HepG2 (cell line): ENCODE data around the gene HNRNPF. TPM values are rescaled to one million over a fixed set of nuclear protein-coding genes. Genes with fewer than 3 reads are reported as not detected.

Source experiments
- ATAC-seq: fragments of 200-7000 bp; cut with Tn5 transposase; 3 replicates; pipeline ENCODE4 v1.9.1; 2020; ENCODE audit warnings: mild to moderate bottlenecking, moderate library complexity
- BruUV-seq: library from RNA; stranded (reverse); fragments of 400-500 nt; replicated peaks from 2 replicates; lab custom pipeline; 2021; lab: Mats Ljungman, UMichigan
- CTCF ChIA-PET: fragments of 300-600 bp; formaldehyde crosslinking; extraction: SDS; loops from one replicate; lab custom pipeline; 2021; ENCODE audit warnings: low total read pairs, inconsistent platforms, low intra/inter-chr PET ratio; lab: Yijun Ruan, JAX
- POLR2A ChIA-PET: fragments of 350-600 bp; sonication (Branson Sonifier 250); formaldehyde crosslinking; loops from one replicate; lab custom pipeline; 2020; ENCODE audit warnings: antibody characterized with exemption, inconsistent platforms; lab: Yijun Ruan, JAX
- DNase-seq: peaks from one replicate; pipeline ENCODE4 v3.0.0-alpha.2; 2015; ENCODE audit warnings: low spot score
- FAIRE-seq: peaks from 3 replicates; lab custom pipeline; 2011; peaks lifted over from hg19 to GRCh38; lab: Jason Lieb, UNC
- H2AFZ ChIP-seq: one replicate; pipeline ENCODE4 v1.6.1; 2011; ENCODE audit warnings: low read length, inconsistent platforms
- H3K27ac ChIP-seq: fragments of 300-600 bp; 3 replicates; pipeline ENCODE4 v1.8.0; 2011; ENCODE audit warnings: mixed run types, mild to moderate bottlenecking, mixed read lengths, low read length, inconsistent platforms; ENCODE audit not compliant: insufficient read depth; ENCODE audit errors: extremely low read length
- H3K27me3 ChIP-seq, 2 experiments: fragments of 200-600 bp in 1 of 2; 2 replicates in 1 of 2; 3 replicates in 1 of 2; pipeline versions ENCODE4 v1.6.0 to v1.8.0; 2011; ENCODE audit warnings: low read length in 2 of 2, mild to moderate bottlenecking in 2 of 2, moderate library complexity in 2 of 2, inconsistent platforms in 1 of 2; ENCODE audit not compliant: insufficient read depth in 2 of 2, control insufficient read depth in 1 of 2
- H3K36me3 ChIP-seq, 2 experiments: fragments of 200-600 bp in 1 of 2; replicated peaks in 1 of 2; 2 replicates in 1 of 2; 3 replicates in 1 of 2; pipeline versions ENCODE4 v1.5.1 to v1.8.0; 2011; ENCODE audit warnings: low read length in 2 of 2, inconsistent platforms in 1 of 2; ENCODE audit not compliant: insufficient read depth in 2 of 2, control insufficient read depth in 1 of 2
- H3K4me1 ChIP-seq: 2 replicates; pipeline ENCODE4 v1.5.1; 2012; ENCODE audit warnings: low read length, inconsistent platforms; ENCODE audit not compliant: insufficient read depth
- H3K4me2 ChIP-seq: 2 replicates; pipeline ENCODE4 v1.6.0; 2011; ENCODE audit warnings: low read depth, low read length, inconsistent platforms
- H3K4me3 ChIP-seq, 3 experiments: fragments of 200-600 bp in 1 of 3; sonication (generic), shearing (Covaris generic) in 1 of 3; replicated peaks in 1 of 3; 2 replicates each; pipeline ENCODE4 v1.5.1; 2011 to 2016; ENCODE audit warnings: low read length in 3 of 3, inconsistent platforms in 2 of 3, low read depth in 2 of 3, mild to moderate bottlenecking in 2 of 3, control low read depth in 1 of 3, mixed read lengths in 1 of 3; ENCODE audit not compliant: insufficient read depth in 1 of 3
- H3K79me2 ChIP-seq: one replicate; pipeline ENCODE4 v1.6.1; 2011; ENCODE audit warnings: low read length, inconsistent platforms; ENCODE audit not compliant: insufficient read depth
- H3K9ac ChIP-seq: 2 replicates; pipeline ENCODE4 v1.6.0; 2011; ENCODE audit warnings: mild to moderate bottlenecking, low read depth, low read length, inconsistent platforms; ENCODE audit not compliant: insufficient read depth
- H3K9me3 ChIP-seq: 2 replicates; pipeline ENCODE4 v1.5.1; 2012; ENCODE audit warnings: mild to moderate bottlenecking, low read length
- H4K20me1 ChIP-seq: 2 replicates; pipeline ENCODE4 v1.6.0; 2011; ENCODE audit warnings: inconsistent platforms, mild to moderate bottlenecking, low read length, moderate library complexity; ENCODE audit not compliant: insufficient read depth
- HNRNPLL ChIP-seq: fragments of 200-400 bp; formaldehyde crosslinking; IDR thresholded peaks from 2 replicates; pipeline ENCODE4 v1.6.1; 2017; ENCODE audit warnings: mild to moderate bottlenecking, low read depth, low read length; ENCODE audit not compliant: poor library complexity, severe bottlenecking
- LRRFIP1 ChIP-seq: sonication (generic); formaldehyde crosslinking; conservative IDR thresholded peaks from 2 replicates; pipeline ENCODE4 v1.4.0; 2020; ENCODE audit warnings: missing genetic modification reagents
- MTERF4 ChIP-seq: sonication (generic); formaldehyde crosslinking; IDR thresholded peaks from 2 replicates; pipeline ENCODE4 v1.8.0; 2023; ENCODE audit warnings: mild to moderate bottlenecking, missing genetic modification reagents
- NFE2L2 ChIP-seq: fragments of 150-350 bp; IDR thresholded peaks from 2 replicates; pipeline ENCODE4 v1.6.1; 2014; ENCODE audit warnings: low read length
- RAD21 ChIP-seq: fragments of 450-650 bp; formaldehyde crosslinking; IDR thresholded peaks from 2 replicates; pipeline ENCODE4 v1.5.0; 2020; ENCODE audit warnings: mild to moderate bottlenecking
- TGIF2 ChIP-seq: IDR thresholded peaks from 2 replicates; pipeline ENCODE4 v1.6.1; 2016; ENCODE audit warnings: control low read depth, missing compliant biosample characterization
- YEATS4 ChIP-seq: sonication (generic); formaldehyde crosslinking; IDR thresholded peaks from 2 replicates; pipeline ENCODE4 v1.4.0; 2020; ENCODE audit warnings: missing genetic modification reagents, borderline replicate concordance
- ZNF549 ChIP-seq: sonication (generic); formaldehyde crosslinking; IDR thresholded peaks from 2 replicates; pipeline ENCODE4 v1.5.0; 2020; ENCODE audit warnings: missing genetic modification reagents
- ZNF576 ChIP-seq: sonication (generic); formaldehyde crosslinking; IDR thresholded peaks from 2 replicates; pipeline ENCODE4 v1.4.0; 2020; ENCODE audit warnings: mild to moderate bottlenecking, missing genetic modification reagents
- ZNF615 ChIP-seq: sonication (generic); formaldehyde crosslinking; IDR thresholded peaks from 2 replicates; pipeline ENCODE4 v1.5.0; 2020; ENCODE audit warnings: mild to moderate bottlenecking, missing genetic modification reagents, borderline replicate concordance
- ZNF646 ChIP-seq: sonication (generic); formaldehyde crosslinking; IDR thresholded peaks from 2 replicates; pipeline ENCODE4 v1.9.0; 2021; ENCODE audit warnings: mild to moderate bottlenecking, missing genetic modification reagents
- ZNF652 ChIP-seq: IDR thresholded peaks from 2 replicates; pipeline ENCODE4 v1.6.1; 2016; ENCODE audit warnings: low read depth, borderline replicate concordance
- ZNF784 ChIP-seq: sonication (generic); formaldehyde crosslinking; IDR thresholded peaks from 2 replicates; pipeline ENCODE4 v1.5.1; 2020; ENCODE audit warnings: missing genetic modification reagents, mild to moderate bottlenecking, borderline replicate concordance
- ZSCAN29 ChIP-seq: sonication (generic); formaldehyde crosslinking; conservative IDR thresholded peaks from 2 replicates; pipeline ENCODE4 v1.4.0; 2020; ENCODE audit warnings: mild to moderate bottlenecking, missing genetic modification reagents
- WGBS: methylation state at CpG from one replicate; pipeline ENCODE4 v1.1.6; 2017; ENCODE audit warnings: low lambda C conversion rate; 5-methylcytosine and 5-hydroxymethylcytosine counted together
- in situ Hi-C: cut with HindIII; loops from 2 replicates; pipeline ENCODE4 v1.10.0; 2017; ENCODE audit warnings: low pct_unique_long_range_greater_than_20kb; ENCODE audit not compliant: extremely low pct_ligation_motif_present
- intact Hi-C: fragments of 100-400 bp; cut with micrococcal nuclease; formaldehyde crosslinking; loops from one replicate; pipeline ENCODE4 v1.10.0; 2022; ENCODE audit not compliant: unreplicated experiment
- polyA plus RNA-seq, 8 experiments: library from polyadenylated mRNA; depleted of rRNA in 3 of 8; stranded (reverse) in 7 of 8; unstranded in 1 of 8; fragments of >200 nt; fragmentation: Illumina TruSeq in 4 of 8; extraction: Trizol in 4 of 8; gene quantifications; 2 replicates each; pipeline versions ENCODE4 v1.2.1 to v1.2.3, GENCODE V29; 2011 to 2016; ENCODE audit warnings: low read depth in 4 of 8, missing spikeins in 1 of 8, mixed read lengths in 1 of 8; ENCODE audit not compliant: insufficient read depth in 1 of 8
- total RNA-seq, 5 experiments: library from RNA; depleted of rRNA; stranded (reverse); fragments of >200 nt; fragmentation: Illumina TruSeq; extraction: Trizol; gene quantifications; 2 replicates each; pipeline ENCODE4 v1.2.3, GENCODE V29; 2016; ENCODE audit warnings: low read depth in 1 of 5

HNRNPF gene
- total and polyA plus RNA-seq, 2 of the 13 experiments (the other 11 are each of a cell fraction or from before 2014, with no cell fraction given), result 166 to 308 TPM

- H3K4me3 ChIP-seq, result no peak overlapping the region
- in situ Hi-C loops (no loop called here), intact Hi-C loops (no loop called here)
- H3K36me3 ChIP-seq, result no peaks in the 10 kb centered on the region
- no peak overlapping the region for H2AFZ ChIP-seq
- no peak for ATAC-seq
- no peaks in the 10 kb centered on the region for H3K4me1 ChIP-seq
- no peak for FAIRE-seq
- H3K9me3 ChIP-seq, result no peaks in the 10 kb centered on the region
- no peaks in the 10 kb centered on the region for H4K20me1 ChIP-seq
- no TSS peak for BruUV-seq
- H3K27me3 ChIP-seq, result 0 out of 5 replicates have a peak, but pooled peaks cover 0 to 1% of the 10 kb centered on the region in 2 experiments
- no peak for DNase-seq
- H3K9ac ChIP-seq, result no peak overlapping the region
- TF ChIP-seq ZSCAN29 (CRISPR knock-in tag), result no peak
- TF ChIP-seq LRRFIP1 (CRISPR knock-in tag), result no peak
- no peak for TF ChIP-seq ZNF646 (CRISPR knock-in tag)
- TF ChIP-seq YEATS4, result no peak
- TF ChIP-seq RAD21 (CRISPR knock-in tag), result no peak
- TF ChIP-seq HNRNPLL, result no peak
- no peak for TF ChIP-seq TGIF2 (CRISPR knock-in tag)
- TF ChIP-seq ZNF549 (CRISPR knock-in tag), result no peak
- TF ChIP-seq ZNF652 (CRISPR knock-in tag), result no peak
- TF ChIP-seq NFE2L2, result no peak
- no peak for TF ChIP-seq MTERF4 (CRISPR knock-in tag)
- no peak for TF ChIP-seq ZNF576 (CRISPR knock-in tag)
- TF ChIP-seq ZNF615, result no peak
- TF ChIP-seq ZNF784 (CRISPR knock-in tag), result no peak
- H3K79me2 ChIP-seq, result no peaks in the 10 kb centered on the region
- no peak overlapping the region for H3K27ac ChIP-seq
- H3K4me2 ChIP-seq, result no peak overlapping the region
- ChIA-PET POLR2A (no interaction called here), CTCF (no interaction called here)
- 7% methylated on average over 3 of the region's 3 CpGs for WGBS
Measured at GRCh38 chr10:43365001-43365400, 44.0 kb downstream of the HNRNPF start.
